Natural killer cell (primary cell): ENCODE results near the gene DHDDS. TPM values are rescaled to one million over a fixed set of nuclear protein-coding genes. Genes with fewer than 3 reads are reported as not detected.

Source experiments
- ATAC-seq, 3 donors: fragments of 150-1000 bp in 2 of 3; fragments of 200-7000 bp in 1 of 3; cut with Tn5 transposase; 1 replicate in 1 of 3; 2 replicates in 2 of 3; pipeline ENCODE4 v1.10.0; 2021; ENCODE audit warnings: mild to moderate bottlenecking in 2 of 3, moderate library complexity in 2 of 3
- DNase-seq, 2 donors: peaks; one replicate each; pipeline versions ENCODE4 v3.0.0 to v3.0.0-alpha.2; 2013 to 2021; ENCODE audit warnings: mixed read lengths in 1 of 2
- H3K27ac ChIP-seq: one replicate; pipeline ENCODE4 v1.5.1; 2013; ENCODE audit warnings: mild to moderate bottlenecking, low read length
- H3K27me3 ChIP-seq: one replicate; pipeline ENCODE4 v1.6.1; 2013; ENCODE audit warnings: low read length; ENCODE audit not compliant: control insufficient read depth, insufficient read depth
- H3K36me3 ChIP-seq: one replicate; pipeline ENCODE4 v1.6.1; 2013; ENCODE audit warnings: low read length; ENCODE audit not compliant: control insufficient read depth, insufficient read depth
- H3K4me1 ChIP-seq: one replicate; pipeline ENCODE4 v1.6.1; 2013; ENCODE audit warnings: low read length; ENCODE audit not compliant: control insufficient read depth, insufficient read depth
- H3K4me3 ChIP-seq: one replicate; pipeline ENCODE4 v1.5.1; 2013; ENCODE audit warnings: low read length
- H3K9me3 ChIP-seq: one replicate; pipeline ENCODE4 v1.6.1; 2013; ENCODE audit warnings: low read length; ENCODE audit not compliant: control insufficient read depth, insufficient read depth
- H3K27ac Mint-ChIP-seq, 2 donors: one replicate each; pipeline ENCODE4 v1.8.0; 2022; ENCODE audit warnings: mild to moderate bottlenecking in 2 of 2, mixed read lengths in 2 of 2, moderate library complexity in 1 of 2
- H3K27me3 Mint-ChIP-seq, 2 donors: one replicate each; pipeline ENCODE4 v1.8.0; 2022; ENCODE audit warnings: low read depth in 2 of 2, mixed read lengths in 2 of 2
- H3K36me3 Mint-ChIP-seq: one replicate; pipeline ENCODE4 v1.8.0; 2022; ENCODE audit warnings: mixed read lengths
- H3K4me1 Mint-ChIP-seq, 2 donors: one replicate each; pipeline ENCODE4 v1.8.0; 2022; ENCODE audit warnings: mixed read lengths in 2 of 2
- H3K4me3 Mint-ChIP-seq: one replicate; pipeline ENCODE4 v1.8.0; 2022; ENCODE audit warnings: mild to moderate bottlenecking, moderate library complexity, mixed read lengths
- H3K9me3 Mint-ChIP-seq, 2 donors: one replicate each; pipeline ENCODE4 v1.8.0; 2022; ENCODE audit warnings: mixed read lengths in 2 of 2
- CTCF ChIP-seq: fragments of 200-600 bp; IDR thresholded peaks from one replicate; pipeline ENCODE4 v1.8.0; 2022; ENCODE audit warnings: antibody characterized with exemption
- WGBS: methylation state at CpG from one replicate; pipeline ENCODE4 v1.1.7; 2013; ENCODE audit warnings: missing lambda C conversion rate; ENCODE audit not compliant: insufficient coverage; 5-methylcytosine and 5-hydroxymethylcytosine counted together
- intact Hi-C: fragments of 100-400 bp; cut with micrococcal nuclease; formaldehyde crosslinking; loops from one replicate; pipeline ENCODE4 v1.14.2; 2022
- total RNA-seq, 4 donors: library from RNA; stranded (reverse); fragments of 120-200 nt in 1 of 4; gene quantifications; one replicate each; pipeline versions ENCODE4 v1.2.3 to v1.2.4, GENCODE V29; 2013 to 2022

The DHDDS gene
- total RNA-seq, 3 donors from 2014 or later (not counting 1 experiment from before 2014, with no cell fraction given) = 39.6 to 48.6 (median 43.4) TPM

GRCh38 chr1:26459573-26460031, 27.5 kb downstream of the DHDDS start:
- Histone ChIP-seq H3K27me3 (no peaks in the 10 kb centered on the region), H3K27ac (no peak overlapping the region), H3K36me3 (peaks cover 56% of the 10 kb centered on the region), H3K4me3 (no peak overlapping the region), H3K4me1 (no peaks in the 10 kb centered on the region), H3K9me3 (no peaks in the 10 kb centered on the region)
- H3K36me3 Mint-ChIP-seq = peaks cover 7% of the 10 kb centered on the region
- H3K27ac Mint-ChIP-seq = no peak overlapping the region
- 93% methylated on average over 3 of the region's 3 CpGs for WGBS
- no peaks in the 10 kb centered on the region for H3K9me3 Mint-ChIP-seq
- intact Hi-C loops = no loop called here
- H3K27me3 Mint-ChIP-seq = no peaks in the 10 kb centered on the region
- H3K4me3 Mint-ChIP-seq = no peak overlapping the region
- no peaks in the 10 kb centered on the region for H3K4me1 Mint-ChIP-seq
- ATAC-seq = no peak
- no peak for DNase-seq
- no peak for TF ChIP-seq CTCF

GRCh38 chr1:26468911-26469310, 36.8 kb downstream of the DHDDS start:
- ATAC-seq (no peak), DNase-seq (no peak)
- Mint-ChIP-seq H3K27me3 (no peaks in the 10 kb centered on the region), H3K9me3 (no peaks in the 10 kb centered on the region), H3K36me3 (peaks cover 8% of the 10 kb centered on the region), H3K27ac (no peak overlapping the region), H3K4me3 (no peak overlapping the region), H3K4me1 (peaks cover 27 to 29% of the 10 kb centered on the region in 2 donors)
- H3K27ac ChIP-seq = no peak overlapping the region
- no peak overlapping the region for H3K4me3 ChIP-seq
- peaks cover 34% of the 10 kb centered on the region for H3K36me3 ChIP-seq
- no peaks in the 10 kb centered on the region for H3K27me3 ChIP-seq
- intact Hi-C loops = no loop called here
- H3K4me1 ChIP-seq = peaks cover 27% of the 10 kb centered on the region
- no peak for TF ChIP-seq CTCF
- 97% methylated on average over 10 of the region's 10 CpGs for WGBS
- no peaks in the 10 kb centered on the region for H3K9me3 ChIP-seq

DNA sequence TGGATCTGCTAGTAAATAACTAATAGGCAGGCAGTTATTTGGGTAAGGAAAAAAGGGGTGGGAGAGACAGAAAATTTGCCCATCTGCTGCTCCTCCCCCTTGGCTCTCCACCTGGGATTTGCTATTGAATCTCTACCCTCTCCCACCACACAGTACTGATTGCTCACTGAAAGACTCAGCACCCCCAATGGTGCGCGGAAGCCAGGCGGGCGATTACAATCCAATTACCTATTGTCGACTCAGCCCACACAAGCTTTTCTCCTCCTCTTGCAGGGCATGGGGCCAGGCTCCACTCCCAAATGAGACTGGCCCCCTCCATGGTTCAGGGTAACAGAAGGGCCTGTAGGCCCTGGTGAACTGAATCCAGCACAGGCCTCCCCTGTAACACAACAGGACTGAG, 37.4 kb downstream of the DHDDS start:
- Mint-ChIP-seq H3K9me3 (no peaks in the 10 kb centered on the region), H3K4me1 (peaks cover 33 to 36% of the 10 kb centered on the region in 2 donors), H3K36me3 (peaks cover 8% of the 10 kb centered on the region), H3K4me3 (no peak overlapping the region), H3K27me3 (no peaks in the 10 kb centered on the region), H3K27ac (no peak overlapping the region)
- Histone ChIP-seq H3K36me3 (peaks cover 39% of the 10 kb centered on the region), H3K9me3 (no peaks in the 10 kb centered on the region), H3K27ac (no peak overlapping the region), H3K4me1 (peaks cover 28% of the 10 kb centered on the region), H3K27me3 (no peaks in the 10 kb centered on the region), H3K4me3 (no peak overlapping the region)
- no peak for DNase-seq
- WGBS = 100% methylated on average over 5 of the region's 5 CpGs
- no peak for ATAC-seq
- intact Hi-C loops = no loop called here
- TF ChIP-seq CTCF = no peak

GRCh38 chr1:26470878-26471497, 38.9 kb downstream of the DHDDS start:
- Mint-ChIP-seq H3K4me1 (peaks cover 37 to 39% of the 10 kb centered on the region in 2 donors), H3K9me3 (no peaks in the 10 kb centered on the region), H3K4me3 (peak overlapping the region; percentile 92), H3K27ac (peak overlapping the region; percentile 21 to 91), H3K27me3 (no peaks in the 10 kb centered on the region), H3K36me3 (peaks cover 8% of the 10 kb centered on the region)
- WGBS = 55% methylated on average over 14 of the region's 14 CpGs
- Histone ChIP-seq H3K9me3 (no peaks in the 10 kb centered on the region), H3K4me3 (no peak overlapping the region), H3K36me3 (peaks cover 33% of the 10 kb centered on the region), H3K27ac (no peak overlapping the region), H3K27me3 (no peaks in the 10 kb centered on the region), H3K4me1 (peaks cover 28% of the 10 kb centered on the region)
- intact Hi-C loops = loop anchor here (2.0 to 5.0 kb wide), 2 partner anchors 39 to 192 kb away; partner anchors contain the start of gene DHDDS
- TF ChIP-seq CTCF = no peak
- peak in 1 of 2 donors; percentile 36 for DNase-seq
- no peak for ATAC-seq
